Lung (tissue), 12 donors: Measurements from ENCODE around the gene GNA15. TPM values are rescaled to one million over a fixed set of nuclear protein-coding genes. Genes with fewer than 3 reads are reported as not detected.
A peak's percentile ranks its signal among the peaks of the same experiment; 100 is the strongest.

ENCODE experiments used
- ATAC-seq: fragments of 200-7000 bp; cut with Tn5 transposase; one replicate; pipeline ENCODE4 v1.9.1; 2020; ENCODE audit warnings: moderate number of reproducible peaks; ENCODE audit not compliant: insufficient read depth, low FRiP score
- DNase-seq, 3 donors: peaks; one replicate each; pipeline ENCODE4 v3.0.0-alpha.2; 2013 to 2017
- H3K27ac ChIP-seq, 2 donors: one replicate each; pipeline ENCODE4 v1.5.1; 2013; ENCODE audit warnings: mild to moderate bottlenecking in 2 of 2, moderate library complexity in 2 of 2, control low read depth in 1 of 2, inconsistent platforms in 1 of 2, low read depth in 1 of 2, low read length in 1 of 2
- H3K27me3 ChIP-seq, 3 donors: one replicate each; pipeline ENCODE4 v1.5.1; 2013; ENCODE audit warnings: low read length in 2 of 3; ENCODE audit not compliant: control insufficient read depth in 3 of 3, insufficient read depth in 3 of 3
- H3K36me3 ChIP-seq, 4 donors: one replicate each; pipeline ENCODE4 v1.5.1; 2013; ENCODE audit warnings: low read length in 4 of 4, mild to moderate bottlenecking in 1 of 4, moderate library complexity in 1 of 4; ENCODE audit not compliant: control insufficient read depth in 4 of 4, insufficient read depth in 4 of 4
- H3K4me1 ChIP-seq, 5 donors: one replicate each; pipeline ENCODE4 v1.5.1; 2013; ENCODE audit warnings: low read length in 5 of 5, mild to moderate bottlenecking in 2 of 5, moderate library complexity in 1 of 5; ENCODE audit not compliant: control insufficient read depth in 5 of 5, insufficient read depth in 5 of 5
- H3K4me3 ChIP-seq: one replicate; pipeline ENCODE4 v1.5.1; 2013; ENCODE audit warnings: mild to moderate bottlenecking, control low read depth, moderate library complexity
- H3K9ac ChIP-seq, 2 donors: one replicate each; pipeline ENCODE4 v1.5.1; 2013; ENCODE audit warnings: low read length in 2 of 2, control low read depth in 1 of 2; ENCODE audit not compliant: insufficient read depth in 1 of 2
- H3K9me3 ChIP-seq, 4 donors: one replicate each; pipeline ENCODE4 v1.5.1; 2013; ENCODE audit warnings: low read length in 3 of 4, mild to moderate bottlenecking in 1 of 4, moderate library complexity in 1 of 4; ENCODE audit not compliant: control insufficient read depth in 4 of 4, insufficient read depth in 3 of 4
- WGBS, 2 donors: extraction: QIAGEN DNeasy Blood & Tissue Kit; methylation state at CpG; one replicate each; pipeline ENCODE4 v1.1.7; 2013; 5-methylcytosine and 5-hydroxymethylcytosine counted together
- polyA plus RNA-seq, 2 donors: library from polyadenylated mRNA; stranded (reverse); fragments of 200-250 nt; gene quantifications; one replicate each; pipeline ENCODE4 v1.2.1, GENCODE V29; 2013
- total RNA-seq, 2 donors: library from RNA; depleted of rRNA in 1 of 2; stranded (reverse); fragments of >200 nt in 1 of 2; gene quantifications; one replicate each; pipeline ENCODE4 v1.2.1, GENCODE V29; 2014 to 2021
- TF ChIP-seq, protein P1 (sequence below): IDR thresholded peaks from 2 replicates; pipeline ENCODE4 v1.5.1; 2012; ENCODE audit warnings: mild to moderate bottlenecking; ENCODE audit errors: control extremely low read depth, extremely low read depth
- donor health status: control.
- donor health status: control.
- donor health status: Bipolar disorder and iron deficiency.
- donor health status: healthy.
- donor health status: DM: yes; HTN: yes; CAD: no.

The GNA15 gene
- total and polyA plus RNA-seq, 4 donors: 18.6 to 65.4 (median 28.7) TPM

DNA sequence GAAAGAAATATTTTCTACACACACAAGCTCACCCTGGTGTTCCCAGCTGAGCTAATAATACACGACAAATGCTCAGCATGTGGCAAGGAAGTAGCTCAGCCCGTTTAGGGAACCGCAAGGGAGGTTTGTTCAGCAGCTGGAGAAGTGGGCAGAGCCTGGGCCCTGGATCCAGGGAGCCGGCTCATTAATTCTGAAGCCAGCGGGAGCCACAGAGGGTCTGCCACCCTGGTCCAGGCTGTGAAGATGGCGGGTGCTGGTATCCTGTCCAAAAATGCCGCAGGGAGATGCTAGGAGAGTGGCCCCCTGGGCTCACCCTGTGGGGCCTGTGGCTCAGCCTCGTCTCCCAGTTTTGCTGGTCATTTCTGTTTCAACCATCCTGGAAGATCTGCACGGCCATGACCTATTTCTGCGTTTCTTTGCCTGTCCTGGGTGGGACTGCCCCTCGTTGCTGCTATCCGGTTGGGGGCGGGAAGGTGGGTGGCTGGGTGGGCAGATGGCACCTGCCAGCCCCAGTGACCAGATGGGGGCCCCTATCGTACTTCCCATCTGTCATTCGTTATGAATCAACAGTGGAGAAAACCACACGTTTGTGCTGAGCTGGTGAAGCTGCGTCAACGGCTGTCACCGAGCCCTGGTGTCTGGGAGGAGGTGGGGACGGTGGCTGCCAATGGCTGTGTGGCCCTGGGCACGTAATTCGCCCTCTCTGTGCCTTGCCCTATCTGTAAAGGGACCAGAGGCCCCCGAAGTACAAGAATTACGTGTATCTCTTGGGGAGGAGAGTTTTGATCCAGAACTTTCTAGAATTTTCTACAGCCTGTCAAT, 2.7 kb upstream of the GNA15 start:
- DNase-seq: peak in 2 of 3 donors; percentile 36 to 42
- Histone ChIP-seq H3K4me1 (peaks cover 0 to 8% (median 0%) of the 10 kb centered on the region in 5 donors), H3K4me3 (no peak overlapping the region), H3K36me3 (no peaks in the 10 kb centered on the region), H3K9ac (no peak overlapping the region), H3K27ac (peak overlapping the region in 1 of 2 donors; percentile 86), H3K27me3 (no peaks in the 10 kb centered on the region), H3K9me3 (no peaks in the 10 kb centered on the region)
- 21 to 47% methylated on average over 24 of the region's 24 CpGs for WGBS, 2 donors
- TF ChIP-seq, protein P1, sequence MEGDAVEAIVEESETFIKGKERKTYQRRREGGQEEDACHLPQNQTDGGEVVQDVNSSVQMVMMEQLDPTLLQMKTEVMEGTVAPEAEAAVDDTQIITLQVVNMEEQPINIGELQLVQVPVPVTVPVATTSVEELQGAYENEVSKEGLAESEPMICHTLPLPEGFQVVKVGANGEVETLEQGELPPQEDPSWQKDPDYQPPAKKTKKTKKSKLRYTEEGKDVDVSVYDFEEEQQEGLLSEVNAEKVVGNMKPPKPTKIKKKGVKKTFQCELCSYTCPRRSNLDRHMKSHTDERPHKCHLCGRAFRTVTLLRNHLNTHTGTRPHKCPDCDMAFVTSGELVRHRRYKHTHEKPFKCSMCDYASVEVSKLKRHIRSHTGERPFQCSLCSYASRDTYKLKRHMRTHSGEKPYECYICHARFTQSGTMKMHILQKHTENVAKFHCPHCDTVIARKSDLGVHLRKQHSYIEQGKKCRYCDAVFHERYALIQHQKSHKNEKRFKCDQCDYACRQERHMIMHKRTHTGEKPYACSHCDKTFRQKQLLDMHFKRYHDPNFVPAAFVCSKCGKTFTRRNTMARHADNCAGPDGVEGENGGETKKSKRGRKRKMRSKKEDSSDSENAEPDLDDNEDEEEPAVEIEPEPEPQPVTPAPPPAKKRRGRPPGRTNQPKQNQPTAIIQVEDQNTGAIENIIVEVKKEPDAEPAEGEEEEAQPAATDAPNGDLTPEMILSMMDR: no peak
- no peak for ATAC-seq

DNA sequence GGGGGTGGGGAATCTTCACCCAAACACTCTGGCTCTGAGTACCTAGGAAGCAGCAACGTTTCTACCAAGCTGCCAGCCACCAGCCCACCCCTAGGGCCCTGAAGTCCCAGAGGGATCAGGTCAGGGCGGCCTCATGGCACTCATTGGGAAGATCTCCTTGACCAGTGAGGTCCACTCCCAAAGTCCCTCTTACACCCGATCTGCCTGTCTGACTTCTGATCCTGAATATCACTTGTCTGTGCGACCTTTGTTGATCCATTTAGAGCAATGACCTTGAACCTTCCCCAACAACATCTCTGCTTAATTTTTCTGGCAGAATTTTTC, 2.1 kb upstream of the GNA15 start:
- Histone ChIP-seq H3K9ac (no peak overlapping the region), H3K4me3 (no peak overlapping the region), H3K4me1 (peaks cover 0 to 8% (median 0%) of the 10 kb centered on the region in 5 donors), H3K27ac (peak overlapping the region in 1 of 2 donors; percentile 86), H3K9me3 (no peaks in the 10 kb centered on the region), H3K36me3 (no peaks in the 10 kb centered on the region), H3K27me3 (no peaks in the 10 kb centered on the region)
- TF ChIP-seq, protein P1: no peak
- DNase-seq (no peak), ATAC-seq (no peak)
- 67 to 76% methylated on average over 4 of the region's 4 CpGs for WGBS, 2 donors

DNA sequence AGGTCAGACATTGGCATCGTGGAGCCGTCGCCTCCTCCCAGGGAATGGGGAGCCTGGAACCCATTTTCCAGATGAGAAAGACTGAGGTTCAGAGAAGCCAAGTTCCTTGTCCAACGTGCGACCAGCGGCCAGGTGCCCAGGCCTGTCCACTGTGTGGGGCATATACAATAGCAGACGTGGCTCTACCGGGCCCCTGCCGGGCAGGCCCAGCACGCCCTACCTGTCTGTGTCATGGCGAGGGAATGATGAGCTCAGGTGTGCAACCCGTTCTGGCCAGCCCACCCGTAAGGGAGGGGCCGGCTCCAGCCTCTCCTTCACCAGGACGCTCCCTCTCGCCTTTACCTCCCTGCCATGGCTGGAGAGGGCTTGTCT, 837 bp downstream of the GNA15 start:
- no peaks in the 10 kb centered on the region for H3K9me3 ChIP-seq
- H3K9ac ChIP-seq: no peak overlapping the region
- 32 to 63% methylated on average over 16 of the region's 16 CpGs for WGBS, 2 donors
- peak overlapping the region; percentile 40 for H3K4me3 ChIP-seq
- DNase-seq (no peak), ATAC-seq (no peak)
- no peaks in the 10 kb centered on the region for H3K27me3 ChIP-seq
- H3K4me1 ChIP-seq: peaks cover 0 to 12% (median 2%) of the 10 kb centered on the region in 5 donors
- H3K36me3 ChIP-seq: no peaks in the 10 kb centered on the region
- TF ChIP-seq, protein P1: no peak
- H3K27ac ChIP-seq: peak overlapping the region in 1 of 2 donors; percentile 76
